Measurements from ENCODE around the gene BCL11A.

GRCh38 chr2:60500861-60501260 is 52.6 kb downstream of the BCL11A start:
- TF ChIP-seq CTCF (IDR thresholded peaks at IDR 0.05) (no peak), EZH2 (IDR thresholded peaks at IDR 0.05) (no peak), EZH2phosphoT487 (IDR thresholded peaks at IDR 0.05) (no peak)

All from neural progenitor cell (in vitro differentiated cells).